ENCODE data around the gene PLCD1.
A peak's percentile ranks its signal among the peaks of the same experiment; 100 is the strongest.
"Not testable (repeated sequence)": the region's sequence is repeated elsewhere in the genome, so short reads cannot be mapped to it uniquely, and the experiment has no call there.

Gene PLCD1

DNA sequence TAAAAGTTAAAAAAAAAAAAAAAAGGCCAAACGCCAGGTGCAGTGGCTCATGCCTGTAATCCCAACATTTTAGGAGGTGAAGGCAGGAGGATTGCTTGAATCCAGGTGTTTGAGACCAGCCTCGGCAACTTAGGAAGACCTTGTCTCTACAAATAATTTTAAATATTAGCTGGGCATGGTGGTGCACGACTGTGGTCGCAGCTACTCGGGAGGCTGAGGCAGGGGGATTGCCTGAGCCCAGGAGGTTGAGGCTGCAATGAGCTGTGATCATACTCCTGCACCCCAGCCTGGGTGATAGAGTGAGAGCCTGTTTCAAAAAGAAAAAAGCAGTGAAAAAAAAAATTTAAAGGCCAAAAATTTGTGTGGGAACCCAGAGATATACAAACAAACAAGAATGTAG is 6.8 kb upstream of the PLCD1 start:
- DNase-seq, result no peak

DNA sequence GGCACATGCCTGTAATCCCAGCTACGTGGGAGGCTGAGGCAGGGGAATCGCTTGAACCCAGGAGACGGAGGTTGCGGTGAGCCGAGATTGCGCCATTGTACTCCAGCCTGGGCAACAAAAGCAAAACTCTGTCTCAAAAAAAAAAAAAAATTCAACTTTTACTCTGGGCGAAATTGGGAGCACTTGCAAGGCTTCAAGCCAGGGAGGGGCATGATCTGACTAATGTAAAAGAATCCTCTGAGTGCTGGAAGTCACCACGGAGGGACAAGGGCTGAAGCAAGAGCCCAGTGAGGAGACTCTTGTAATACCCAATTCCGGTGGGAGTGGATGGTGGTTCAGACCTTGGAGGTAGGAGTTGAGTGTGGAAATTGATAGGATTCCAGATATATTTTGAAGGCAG is 4.9 kb upstream of the PLCD1 start:
- DNase-seq, result not testable (repeated sequence)

DNA sequence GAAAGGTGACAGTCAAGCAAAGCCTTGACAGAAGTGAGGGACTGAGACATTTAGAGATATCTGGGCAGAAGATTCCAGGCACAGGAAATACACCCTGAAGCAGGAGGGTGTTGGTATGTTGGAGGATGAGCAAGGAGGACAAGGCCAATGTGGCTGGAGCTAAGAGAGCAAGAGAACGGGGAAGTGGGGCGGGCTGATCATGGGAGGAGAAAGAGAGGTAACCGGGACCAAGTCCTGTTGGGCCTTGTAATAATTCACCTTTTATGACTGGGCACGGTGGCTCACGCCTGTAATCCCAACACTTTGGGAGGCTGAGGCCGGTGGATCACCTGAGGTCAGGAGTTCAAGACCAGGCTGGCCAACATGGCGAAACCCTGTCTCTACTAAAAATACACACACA is 4.1 kb upstream of the PLCD1 start:
- not testable (repeated sequence) for DNase-seq

DNA sequence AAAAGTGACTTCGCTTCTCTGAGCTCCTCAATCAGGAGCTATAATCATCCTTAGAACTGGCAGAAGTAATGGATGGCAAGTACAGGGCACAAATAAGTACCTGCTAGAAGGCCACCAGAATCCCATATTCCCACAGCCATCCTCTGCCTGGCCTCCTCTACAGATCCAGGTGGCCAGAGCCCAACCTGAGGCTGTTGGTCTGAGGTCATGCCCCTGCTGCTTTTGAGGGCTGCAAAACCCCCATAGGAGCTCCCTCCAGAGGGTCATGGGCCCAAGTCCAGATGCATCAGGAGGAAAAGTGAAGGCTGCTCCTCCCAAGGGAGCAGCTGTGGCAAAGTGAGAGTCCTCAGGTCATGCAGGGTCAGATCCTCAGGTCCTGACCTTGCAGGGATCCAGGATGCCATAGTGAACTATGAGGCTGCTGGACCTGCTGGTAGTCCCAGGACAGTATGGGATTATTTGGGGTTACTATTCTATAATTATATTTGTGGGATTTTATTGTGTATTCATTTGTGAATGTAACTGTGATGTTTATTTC is 3.0 kb upstream of the PLCD1 start:
- no peak for DNase-seq

DNA sequence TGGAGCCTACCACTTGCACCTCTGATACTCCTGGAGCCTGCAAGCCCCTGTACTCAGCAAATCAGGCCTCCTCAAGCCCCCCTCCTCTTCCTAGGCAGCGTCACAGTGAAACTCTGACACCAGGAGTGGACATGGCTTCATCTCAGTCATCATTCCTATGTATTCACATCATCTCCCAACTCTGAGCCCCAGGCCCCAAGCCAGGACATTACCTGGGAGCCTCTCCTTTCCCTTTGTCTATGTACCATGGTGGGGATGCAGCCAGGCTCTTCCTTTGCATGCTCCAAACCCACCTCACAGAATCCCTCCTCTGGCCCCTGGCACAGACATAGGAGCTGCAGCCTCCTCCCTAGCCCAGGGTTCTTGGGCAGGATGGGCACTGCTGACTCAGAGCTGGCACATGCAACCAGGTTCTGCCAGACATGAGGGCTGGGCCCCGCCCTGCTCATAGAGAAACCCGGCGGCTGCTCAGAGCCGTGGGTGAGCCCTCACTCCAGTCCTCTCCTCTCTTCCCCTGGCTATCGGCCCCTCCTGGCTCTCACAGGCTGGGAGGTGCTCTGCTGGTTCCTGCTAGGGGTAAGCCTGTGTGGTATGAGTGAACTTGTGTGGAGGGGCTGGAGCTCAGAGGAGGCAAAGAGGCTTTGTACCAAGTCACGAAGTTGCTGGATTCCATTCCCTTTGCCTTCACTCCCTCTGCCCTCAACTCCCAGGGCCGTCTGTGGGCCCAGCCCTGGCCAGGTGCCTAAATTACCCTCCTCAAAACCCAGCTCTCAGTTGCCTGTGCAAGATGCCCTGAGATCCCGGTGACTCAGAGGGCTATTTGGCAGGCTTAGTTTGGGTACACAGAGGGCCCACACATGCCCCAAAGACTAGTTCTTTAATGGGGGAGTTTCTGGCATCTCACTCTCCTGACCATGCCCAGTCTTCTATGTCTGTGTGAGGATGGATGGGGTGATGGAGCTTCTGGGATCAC is 1.9 kb upstream of the PLCD1 start:
- peak; percentile 55 to 62 for DNase-seq

DNA sequence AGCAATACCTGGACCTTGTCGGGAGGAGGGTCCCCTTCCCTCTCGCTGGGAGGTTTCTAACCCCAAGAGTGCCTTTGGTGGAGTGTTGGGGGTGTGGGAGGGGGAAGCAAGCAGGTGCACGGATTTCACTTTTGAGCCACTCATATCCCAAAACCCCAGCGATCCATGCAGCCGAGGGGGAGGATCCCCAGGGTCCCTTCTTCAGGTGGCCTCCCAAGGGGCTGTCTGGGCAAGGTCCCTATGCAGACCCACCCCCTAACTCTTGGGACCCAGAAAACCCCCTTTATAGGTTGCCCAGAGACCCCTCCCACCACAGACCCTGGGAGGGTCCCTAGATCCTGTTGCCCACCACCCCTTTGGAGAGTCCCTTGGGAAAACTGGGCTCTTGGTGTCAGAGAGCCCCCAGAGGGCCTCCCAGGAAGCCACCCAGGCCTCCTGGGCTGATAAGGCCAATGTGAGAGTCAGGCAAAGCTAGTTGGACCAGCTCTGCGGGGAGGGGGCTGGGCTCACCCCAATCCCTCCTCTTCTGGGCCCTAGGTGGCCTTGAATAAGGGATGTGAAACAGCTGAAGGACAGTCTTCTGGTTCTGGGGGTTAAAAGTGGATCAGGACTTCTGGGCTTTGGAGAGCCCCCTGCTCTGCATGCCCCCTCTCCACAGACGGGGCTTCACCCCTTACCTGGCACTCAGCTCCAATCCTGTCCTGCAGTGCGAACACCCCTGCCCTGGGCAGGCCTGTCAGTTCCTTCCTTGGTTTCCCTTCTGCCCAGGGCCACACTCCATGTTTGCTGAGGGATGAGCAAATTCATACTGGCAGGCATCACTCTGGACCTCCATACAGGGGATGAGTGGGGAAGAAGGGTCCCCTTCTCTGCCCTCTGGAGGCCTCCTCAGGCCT is 932 bp upstream of the PLCD1 start:
- DNase-seq, result no peak

DNA sequence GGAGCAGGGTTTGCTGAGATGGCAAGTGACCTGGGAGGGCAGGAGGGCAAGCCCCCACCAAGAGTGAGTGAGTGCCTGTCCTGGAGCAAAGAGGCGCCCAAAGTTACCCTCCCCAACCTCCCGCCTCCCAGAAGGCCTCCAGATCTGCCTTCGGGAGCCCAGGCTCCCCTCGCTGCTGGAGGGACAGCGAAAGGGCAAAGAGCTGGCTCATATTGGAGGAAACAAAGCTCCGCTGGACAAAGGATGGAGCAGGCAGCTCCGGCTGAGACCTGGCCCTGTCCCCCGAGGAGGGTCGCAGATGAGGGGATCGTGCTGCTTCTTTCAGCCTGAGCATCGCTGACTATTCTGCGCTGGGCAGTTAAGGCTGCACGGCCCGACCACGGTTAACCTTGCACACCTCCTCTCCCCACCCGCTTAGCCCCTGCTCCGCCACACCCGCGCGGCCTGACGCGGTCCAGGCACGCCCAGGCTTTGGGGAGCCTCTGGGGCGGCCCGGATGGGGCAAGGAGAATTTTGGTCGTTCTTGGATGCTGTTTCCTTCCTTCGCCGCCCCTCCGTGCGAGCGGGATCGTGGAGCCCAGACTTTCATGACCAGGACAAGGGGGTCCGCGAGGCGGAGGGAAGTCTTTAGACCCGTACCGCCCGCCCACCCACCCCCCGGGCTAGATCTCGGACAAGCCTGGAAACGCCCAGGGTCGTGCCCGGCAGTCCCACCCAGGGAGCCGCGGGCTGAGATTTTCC is 651 bp downstream of the PLCD1 start:
- DNase-seq, result no peak

DNA sequence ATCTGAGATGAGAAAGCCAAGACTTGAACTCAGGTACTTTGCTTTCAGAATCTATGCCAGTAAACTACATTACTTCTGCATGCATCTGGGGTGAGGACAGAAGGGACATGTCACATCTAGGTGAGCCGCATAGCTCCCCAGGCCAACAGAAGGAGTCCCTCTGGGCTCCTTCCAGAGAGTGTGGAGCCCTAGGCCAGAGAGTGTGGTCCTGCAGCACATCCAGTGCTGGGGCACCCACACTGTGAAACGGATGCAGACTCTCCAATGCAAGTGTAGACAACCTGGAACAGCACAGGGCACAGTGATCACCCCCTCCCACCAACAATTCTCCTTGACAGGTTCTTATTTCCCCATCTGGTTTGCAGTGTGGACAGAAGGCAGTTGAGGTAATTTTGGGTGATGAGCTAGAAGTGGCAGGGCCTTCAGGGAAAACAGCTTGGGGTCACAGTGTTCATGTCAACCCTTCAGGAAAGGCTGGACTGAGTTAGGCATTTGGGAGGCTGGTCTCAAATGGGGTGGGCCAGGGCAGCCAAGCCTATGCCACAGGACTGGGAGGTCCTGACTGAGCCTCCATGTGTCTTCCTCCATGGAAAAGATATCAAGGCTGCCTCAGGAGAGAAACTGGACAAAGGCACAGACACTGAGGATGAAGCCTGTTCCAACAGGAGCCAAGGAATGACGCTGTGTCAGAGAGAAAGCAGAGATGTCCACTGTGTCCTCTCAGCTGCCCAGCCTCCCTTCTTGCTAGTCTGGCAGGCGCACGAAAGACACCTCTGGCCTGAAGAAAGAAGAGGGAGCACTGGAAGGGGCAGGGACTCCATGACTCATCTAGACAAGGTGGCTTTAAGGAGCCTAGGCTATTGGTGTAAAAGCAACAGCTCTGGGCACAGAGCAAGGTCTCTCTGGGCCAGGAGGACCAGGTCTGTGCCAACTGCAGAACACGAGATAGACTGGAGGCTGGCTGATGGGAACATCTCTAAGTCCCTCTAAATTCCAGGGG is 1.7 kb downstream of the PLCD1 start:
- DNase-seq, result no peak

DNA sequence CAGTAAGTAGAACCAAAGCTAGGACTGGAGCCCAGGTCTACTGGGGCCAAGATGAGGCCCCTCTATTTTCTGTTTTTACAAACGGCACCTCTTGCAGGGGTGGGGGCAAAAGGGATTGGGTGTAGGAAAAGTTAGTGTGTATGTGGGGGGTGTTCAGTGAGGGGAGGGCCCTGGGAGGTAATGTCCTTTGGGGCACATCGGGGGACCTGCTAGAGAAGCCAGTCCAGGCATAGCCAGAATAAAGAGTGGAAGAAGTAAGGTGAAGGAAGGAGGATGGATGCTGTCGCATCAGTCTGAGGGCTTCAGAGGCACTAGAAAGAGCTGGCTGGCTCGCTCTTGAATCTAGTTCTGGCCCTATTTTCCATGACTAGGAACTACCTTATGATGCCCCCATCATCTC is 2.6 kb downstream of the PLCD1 start:
- DNase-seq, result no peak

DNA sequence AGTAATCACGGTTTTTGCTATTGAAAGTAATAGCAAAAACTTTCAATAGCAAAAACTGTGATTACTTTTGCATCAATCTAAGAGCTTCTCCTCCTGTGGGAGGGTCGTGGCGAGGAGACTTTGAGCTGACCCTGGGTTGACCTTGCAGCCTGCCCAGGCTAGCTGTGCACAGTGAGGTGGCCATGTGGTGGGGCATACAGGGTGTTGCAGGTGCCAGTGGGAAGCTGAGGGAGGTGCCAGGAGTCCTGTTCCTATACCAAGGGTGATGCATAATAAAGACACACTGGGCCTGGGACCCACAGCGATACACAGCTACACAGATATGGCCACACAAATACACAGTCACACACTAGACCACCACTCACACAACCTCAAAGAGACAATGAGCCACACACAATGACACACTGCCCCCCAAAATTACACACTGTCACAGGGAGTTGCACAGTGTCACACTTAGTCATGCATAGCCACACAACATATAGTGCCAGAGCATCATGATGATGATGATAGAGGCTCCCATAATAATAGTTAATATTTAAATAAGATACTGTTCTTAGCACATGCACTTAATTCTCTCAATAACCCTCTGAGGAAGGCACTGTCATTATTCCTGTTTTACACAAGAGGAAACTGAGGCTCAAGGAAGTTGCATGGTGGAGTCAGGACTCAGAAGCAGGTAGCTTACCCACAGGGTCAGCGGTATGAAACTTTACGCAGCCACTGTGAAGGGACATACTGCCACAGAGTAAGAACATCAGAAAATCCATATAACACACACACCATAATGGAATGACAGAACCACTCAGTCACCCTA is 6.3 kb downstream of the PLCD1 start:
- no peak for DNase-seq

DNA sequence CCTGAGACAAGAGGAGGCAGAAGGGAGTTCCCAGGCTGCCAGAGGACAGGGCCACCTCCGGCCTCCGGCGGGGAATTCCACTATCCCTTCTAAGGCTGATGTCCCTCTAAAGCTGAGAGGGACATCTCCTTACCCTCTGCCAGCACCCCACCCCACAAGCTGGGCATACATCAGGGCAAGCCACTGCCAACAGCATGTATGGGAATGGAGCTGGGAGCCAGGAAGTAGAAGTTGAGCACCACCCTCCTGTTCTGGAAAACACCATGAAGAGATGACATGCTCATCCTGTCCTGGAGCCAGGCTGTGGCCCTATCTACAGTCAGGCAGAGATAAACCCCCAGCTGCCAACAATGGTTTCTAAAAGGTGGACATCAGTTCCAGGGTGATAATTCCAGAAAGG is 7.1 kb downstream of the PLCD1 start:
- no peak for DNase-seq

DNA sequence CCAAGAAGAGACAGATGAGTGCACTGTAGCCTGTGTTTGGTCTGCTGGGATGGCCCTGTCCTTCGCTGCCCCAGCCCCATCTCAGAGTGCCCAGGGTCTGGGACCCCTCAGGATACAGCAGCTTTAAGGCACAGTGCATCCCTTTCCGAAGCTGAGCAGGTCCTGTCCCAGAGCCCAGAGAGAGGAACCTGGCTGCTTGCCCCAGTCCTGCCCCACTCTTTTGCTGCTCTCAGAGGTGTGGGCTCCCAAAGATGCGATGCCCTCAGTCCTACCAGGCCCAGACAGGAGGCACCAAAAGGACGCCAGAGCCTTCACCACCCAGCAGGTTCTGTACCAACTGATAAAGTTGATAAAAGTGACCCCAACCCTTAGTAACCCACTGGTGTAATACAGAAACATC is 8.2 kb downstream of the PLCD1 start:
- DNase-seq, result no peak

DNA sequence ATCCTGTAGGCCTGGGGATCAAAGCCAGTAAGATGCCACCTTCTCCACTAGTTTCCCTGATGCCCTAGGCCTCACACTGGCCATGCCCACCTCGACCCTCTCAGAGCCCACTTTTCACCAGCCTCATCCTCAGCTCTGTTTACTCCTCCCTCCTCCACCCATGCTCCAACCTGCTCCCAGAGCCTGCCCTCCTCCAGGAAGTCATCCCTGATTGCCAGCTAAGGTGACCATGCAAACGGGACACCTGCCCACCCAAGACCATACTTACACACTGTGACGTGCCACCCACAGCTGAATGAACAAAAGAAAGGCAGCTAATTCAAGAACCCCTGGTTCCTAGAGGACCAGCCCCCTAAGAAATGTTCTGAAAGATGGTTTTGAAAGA is 9.1 kb downstream of the PLCD1 start:
- no peak for DNase-seq

DNA sequence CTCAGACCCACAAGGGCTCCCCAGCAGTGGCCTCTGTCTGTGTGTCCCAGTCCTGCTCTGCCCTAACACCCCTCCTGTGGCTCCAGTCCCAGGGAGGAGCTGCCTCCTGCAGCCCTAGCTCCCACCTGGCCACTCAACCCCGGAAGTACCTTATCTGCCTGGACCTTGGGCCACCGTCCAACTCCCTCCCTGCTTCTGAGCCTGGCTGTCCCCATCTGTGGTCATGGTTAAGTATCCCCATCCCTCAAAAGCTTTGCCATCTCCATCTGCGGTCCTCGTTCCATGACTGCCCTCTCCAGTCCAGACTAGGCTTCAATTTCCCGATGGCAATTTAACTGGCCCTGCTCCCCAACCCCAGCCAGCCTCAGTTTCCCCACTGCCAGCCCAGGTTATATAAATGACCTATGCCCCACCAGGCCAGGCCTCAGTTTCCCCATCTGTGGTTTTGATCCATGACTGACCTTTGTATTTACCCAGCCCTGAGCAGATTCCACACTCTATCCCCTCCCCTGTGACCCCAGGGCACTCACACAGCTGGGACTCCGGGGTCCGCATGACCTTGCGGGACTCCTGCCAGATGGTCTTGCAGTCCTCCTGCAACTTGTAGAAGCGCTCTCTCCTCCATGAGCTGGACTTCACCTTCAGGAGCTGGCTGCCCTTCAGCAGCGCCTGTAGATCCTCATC is 9.6 kb downstream of the PLCD1 start:
- no peak for DNase-seq

DNA sequence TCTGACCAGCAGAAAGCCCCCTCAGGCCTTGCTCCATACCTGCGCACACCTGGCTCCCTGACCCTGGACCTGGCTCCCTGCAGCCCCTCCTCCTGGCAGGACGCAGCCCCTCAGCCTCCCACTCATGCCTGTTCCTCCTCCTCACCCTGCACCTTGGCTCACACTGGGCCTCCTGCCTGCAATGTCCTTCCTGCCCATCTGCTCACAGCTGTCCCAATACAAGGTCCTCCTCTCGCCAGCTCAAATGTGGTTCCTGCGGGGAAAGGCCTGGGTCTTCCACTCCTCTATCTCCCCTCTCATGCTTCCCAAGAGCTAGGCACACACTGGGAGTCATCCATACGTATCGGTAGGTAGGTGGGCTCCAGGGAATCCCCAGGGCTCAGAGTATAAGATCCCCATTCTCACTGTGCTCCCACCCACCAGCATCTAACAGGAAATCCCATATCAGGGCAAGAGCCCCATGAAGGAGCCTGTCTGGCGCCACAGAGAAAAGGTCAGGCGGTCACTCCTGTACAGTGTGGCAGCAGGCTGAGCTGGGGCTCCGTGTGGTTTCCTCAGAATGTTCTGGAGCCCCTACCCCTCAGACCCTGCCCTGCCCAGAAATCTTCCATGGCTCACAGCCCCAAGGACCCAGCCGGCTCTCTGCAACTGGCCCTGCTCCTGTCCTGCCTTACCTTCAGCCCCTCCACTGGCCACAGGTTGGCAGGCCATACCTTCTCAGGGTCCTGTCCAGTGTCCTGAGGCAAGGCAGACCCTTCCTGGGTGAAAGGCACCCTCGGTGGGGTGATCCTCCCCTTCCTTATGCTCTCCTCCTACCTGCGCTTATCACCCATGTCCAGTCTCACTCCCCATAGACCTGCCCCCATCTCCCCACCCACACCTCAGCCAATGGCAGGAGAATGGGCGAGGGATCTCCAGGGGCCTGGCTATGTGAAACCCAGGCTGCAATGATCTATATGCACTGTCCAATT is 10.9 kb downstream of the PLCD1 start:
- no peak for DNase-seq

DNA sequence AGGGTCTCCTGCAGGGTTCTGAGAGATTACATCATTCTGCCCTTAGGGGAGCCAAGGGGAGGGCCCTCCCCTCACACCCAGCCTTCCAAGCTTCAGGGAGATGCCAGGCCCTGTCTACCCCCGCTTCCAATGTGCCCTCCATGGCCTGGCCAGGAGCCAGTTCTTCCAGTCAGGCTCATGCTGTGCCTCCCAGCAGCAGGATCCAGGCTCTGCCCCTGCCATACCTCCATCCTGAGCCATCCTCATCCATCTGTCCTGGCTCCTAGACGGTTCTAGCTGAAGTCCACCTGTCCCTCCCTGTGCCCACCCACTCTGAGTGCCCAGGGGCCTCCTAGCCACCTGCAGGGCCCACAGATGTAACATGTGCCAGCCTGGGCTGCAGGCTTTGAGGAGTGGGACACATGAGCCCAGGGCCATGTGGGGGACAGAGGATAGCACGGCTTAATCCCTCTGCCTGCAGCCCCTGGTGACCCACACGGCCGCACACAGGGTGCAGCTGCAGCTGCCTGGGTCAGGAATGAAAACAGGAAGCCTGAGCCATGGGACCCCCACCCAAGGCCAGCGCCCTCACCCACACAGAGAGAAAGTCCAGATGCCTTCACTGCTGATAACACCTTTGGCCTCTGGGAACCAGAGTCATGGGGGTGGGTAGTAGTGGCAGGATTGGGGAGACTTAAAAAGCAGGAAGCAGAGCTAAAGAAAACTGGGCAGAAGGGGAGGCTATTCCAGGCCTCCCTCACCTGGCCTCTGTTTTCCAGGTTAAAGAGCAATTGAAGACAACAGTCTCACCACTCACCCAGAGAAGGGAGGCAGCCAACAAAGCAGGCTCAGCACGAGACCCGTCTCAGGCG is 11.8 kb downstream of the PLCD1 start:
- no peak for DNase-seq

DNA sequence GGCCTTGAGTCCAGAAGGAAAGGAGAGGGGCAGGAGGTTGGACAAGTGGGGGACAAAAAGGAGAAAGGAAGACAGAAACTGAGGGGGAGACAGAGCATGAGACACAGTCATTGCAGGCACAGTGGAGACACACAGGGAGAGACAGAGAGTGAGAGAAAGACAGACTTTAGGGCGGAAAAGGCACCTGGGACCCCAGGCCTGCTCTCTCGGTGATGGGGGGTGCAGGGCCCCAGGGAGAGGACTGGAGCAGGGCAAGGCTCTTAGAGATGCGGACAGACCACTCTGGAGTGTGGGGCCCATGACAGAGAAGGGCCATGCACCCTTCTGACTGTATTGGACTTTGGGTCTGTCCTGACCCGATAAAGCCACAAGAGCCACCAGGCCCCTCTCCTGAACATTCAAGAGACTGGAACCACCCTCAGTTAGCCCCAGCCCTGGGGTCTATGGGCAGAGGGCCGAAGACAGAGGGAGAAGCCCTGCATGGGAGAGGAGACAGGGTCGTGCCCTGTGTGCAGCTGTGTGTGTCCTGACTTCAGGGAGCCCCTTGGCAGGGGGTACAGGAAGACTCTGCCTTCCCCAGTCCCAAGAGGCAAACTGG is 12.5 kb downstream of the PLCD1 start:
- no peak for DNase-seq
